Measurements from ENCODE around the gene DCLRE1C.
"Not testable (repeated sequence)": the region's sequence is repeated elsewhere in the genome, so short reads cannot be mapped to it uniquely, and the experiment has no call there.

DCLRE1C gene

GRCh38 chr10:14942950-14943338, 11.0 kb downstream of the DCLRE1C start:
- FAIRE-seq: not testable (repeated sequence)

GRCh38 chr10:14942147-14942949, 11.5 kb downstream of the DCLRE1C start:
- not testable (repeated sequence) for FAIRE-seq

GRCh38 chr10:14938971-14939370, 14.9 kb downstream of the DCLRE1C start:
- FAIRE-seq: not testable (repeated sequence)

GRCh38 chr10:14936584-14936983, 17.3 kb downstream of the DCLRE1C start:
- FAIRE-seq: no peak

- no peak for FAIRE-seq
Observed at GRCh38 chr10:14930610-14931009, 23.3 kb downstream of the DCLRE1C start.

- no peak for FAIRE-seq
Observed at GRCh38 chr10:14926722-14927416, 27.0 kb downstream of the DCLRE1C start.

GRCh38 chr10:14926061-14926470, 27.8 kb downstream of the DCLRE1C start:
- FAIRE-seq: no peak

GRCh38 chr10:14925268-14925667, 28.6 kb downstream of the DCLRE1C start:
- no peak for FAIRE-seq

GRCh38 chr10:14924013-14924412, 29.9 kb downstream of the DCLRE1C start:
- no peak for FAIRE-seq

- FAIRE-seq: no peak
Observed at GRCh38 chr10:14918964-14919363, 34.9 kb downstream of the DCLRE1C start.

- FAIRE-seq: no peak
Observed at GRCh38 chr10:14917827-14918226, 36.1 kb downstream of the DCLRE1C start.

- FAIRE-seq: no peak
Observed at GRCh38 chr10:14916600-14916999, 37.3 kb downstream of the DCLRE1C start.

- FAIRE-seq: no peak
Observed at GRCh38 chr10:14911801-14912200, 42.1 kb downstream of the DCLRE1C start.

GRCh38 chr10:14910953-14911352, 42.9 kb downstream of the DCLRE1C start:
- no peak for FAIRE-seq

- no peak for FAIRE-seq
Observed at GRCh38 chr10:14909101-14909500, 44.8 kb downstream of the DCLRE1C start.

- FAIRE-seq: not testable (repeated sequence)
Observed at GRCh38 chr10:14907591-14907990, 46.3 kb downstream of the DCLRE1C start.

- no peak for FAIRE-seq
Observed at GRCh38 chr10:14906765-14907164, 47.1 kb downstream of the DCLRE1C start.

- no peak for FAIRE-seq
Observed at GRCh38 chr10:14905890-14906289, 48.0 kb downstream of the DCLRE1C start.

GRCh38 chr10:14904864-14905263, 49.0 kb downstream of the DCLRE1C start:
- no peak for FAIRE-seq

GRCh38 chr10:14904316-14904732, 49.6 kb downstream of the DCLRE1C start:
- peak; percentile 96 for FAIRE-seq

GRCh38 chr10:14891151-14891550, 62.7 kb downstream of the DCLRE1C start:
- no peak for FAIRE-seq

- no peak for FAIRE-seq
Observed at GRCh38 chr10:14889318-14889717, 64.6 kb downstream of the DCLRE1C start.

- no peak for FAIRE-seq
Observed at GRCh38 chr10:14884082-14884481, 69.8 kb downstream of the DCLRE1C start.

GRCh38 chr10:14880229-14880628, 73.7 kb downstream of the DCLRE1C start:
- FAIRE-seq: no peak

GRCh38 chr10:14879928-14880193, 74.0 kb downstream of the DCLRE1C start:
- no peak for FAIRE-seq

All from G401.6 (cell line).